ENCODE results near the gene SHC2.
"Not testable (repeated sequence)": the region's sequence is repeated elsewhere in the genome, so short reads cannot be mapped to it uniquely, and the experiment has no call there.

SHC2 gene

DNA sequence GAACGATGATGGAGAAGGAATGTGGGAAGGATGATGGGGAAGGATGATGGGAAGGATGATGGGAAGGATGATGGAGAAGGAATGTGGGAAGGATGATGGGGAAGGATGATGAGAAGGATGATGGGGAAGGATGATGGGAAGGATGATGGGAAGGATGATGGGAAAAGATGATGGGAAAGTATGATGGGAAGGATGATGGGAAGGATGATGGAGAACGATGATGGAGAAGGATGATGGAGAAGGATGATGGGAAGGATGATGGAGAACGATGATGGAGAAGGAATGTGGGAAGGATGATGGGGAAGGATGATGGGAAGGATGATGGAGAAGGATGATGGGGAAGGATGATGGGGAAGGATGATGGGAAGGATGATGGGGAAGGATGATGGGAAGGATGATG lies 20.3 kb upstream of the SHC2 start:
- not testable (repeated sequence) for H3K27me3 ChIP-seq (replicated peaks; ENCODE audit: control insufficient read depth, insufficient read depth, low read length, poor library complexity, severe bottlenecking); H3K9me3 ChIP-seq (ENCODE audit: control insufficient read depth, low read length); H3K27ac ChIP-seq (ENCODE audit: insufficient read depth, low read length, poor library complexity, severe bottlenecking); DNase-seq; H3K4me3 ChIP-seq (ENCODE audit: insufficient read depth, low read depth, low read length, poor library complexity, severe bottlenecking); H3K4me1 ChIP-seq (ENCODE audit: control insufficient read depth, insufficient read depth, low read length, poor library complexity, severe bottlenecking); H3K36me3 ChIP-seq (ENCODE audit: control insufficient read depth, insufficient read depth, low read length)

DNA sequence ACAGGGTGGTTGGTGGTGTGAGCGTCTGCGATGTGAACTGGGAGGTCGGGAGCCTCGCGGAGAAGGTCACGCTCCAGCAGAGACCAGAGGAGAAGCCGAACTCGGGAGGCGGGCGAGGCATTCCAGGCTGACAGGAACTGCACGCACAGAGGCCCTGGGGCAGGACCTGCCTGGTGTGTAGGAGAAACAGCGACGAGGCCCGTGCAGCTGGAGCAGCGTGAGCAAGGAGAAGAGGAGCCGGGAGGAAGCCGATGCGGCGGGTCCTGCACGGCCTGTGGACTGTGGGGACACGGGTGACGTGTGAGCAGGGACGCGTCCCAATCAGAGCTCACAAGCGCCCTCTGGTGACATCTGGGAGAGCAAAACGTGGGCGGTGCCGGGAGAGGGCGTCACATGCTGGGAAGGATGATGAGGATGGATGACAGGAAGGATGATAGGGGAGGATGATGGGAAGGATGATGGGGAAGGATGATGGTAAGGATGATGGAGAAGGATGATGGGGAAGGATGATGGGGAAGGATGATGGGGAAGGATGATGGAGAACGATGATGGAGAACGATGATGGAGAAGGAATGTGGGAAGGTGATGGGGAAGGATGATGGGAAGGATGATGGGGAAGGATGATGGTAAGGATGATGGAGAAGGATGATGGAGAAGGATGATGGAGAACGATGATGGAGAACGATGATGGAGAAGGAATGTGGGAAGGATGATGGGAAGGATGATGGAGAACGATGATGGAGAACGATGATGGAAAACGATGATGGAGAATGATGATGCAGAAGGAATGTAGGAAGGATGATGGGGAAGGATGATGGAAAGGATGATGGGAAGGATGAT lies 19.4 kb upstream of the SHC2 start:
- Histone ChIP-seq H3K27ac (ENCODE audit: insufficient read depth, low read length, poor library complexity, severe bottlenecking) (no peak overlapping the region), H3K4me1 (ENCODE audit: control insufficient read depth, insufficient read depth, low read length, poor library complexity, severe bottlenecking) (no peaks in the 10 kb centered on the region), H3K9me3 (ENCODE audit: control insufficient read depth, low read length) (no peaks in the 10 kb centered on the region), H3K36me3 (ENCODE audit: control insufficient read depth, insufficient read depth, low read length) (no peaks in the 10 kb centered on the region), H3K27me3 (replicated peaks; ENCODE audit: control insufficient read depth, insufficient read depth, low read length, poor library complexity, severe bottlenecking) (peaks cover 3% of the 10 kb centered on the region), H3K4me3 (ENCODE audit: insufficient read depth, low read depth, low read length, poor library complexity, severe bottlenecking) (no peak overlapping the region)
- peak in 1 of 3 donors; percentile 21 for DNase-seq

- Histone ChIP-seq H3K36me3 (ENCODE audit: control insufficient read depth, insufficient read depth, low read length) (no peaks in the 10 kb centered on the region), H3K27me3 (replicated peaks; ENCODE audit: control insufficient read depth, insufficient read depth, low read length, poor library complexity, severe bottlenecking) (peaks cover 3% of the 10 kb centered on the region), H3K9me3 (ENCODE audit: control insufficient read depth, low read length) (no peaks in the 10 kb centered on the region), H3K27ac (ENCODE audit: insufficient read depth, low read length, poor library complexity, severe bottlenecking) (no peak overlapping the region), H3K4me1 (ENCODE audit: control insufficient read depth, insufficient read depth, low read length, poor library complexity, severe bottlenecking) (no peaks in the 10 kb centered on the region), H3K4me3 (ENCODE audit: insufficient read depth, low read depth, low read length, poor library complexity, severe bottlenecking) (no peak overlapping the region)
- no peak for DNase-seq
These were observed 18.1 kb upstream of the SHC2 start for GRCh38 chr19:478976-479375.

DNA sequence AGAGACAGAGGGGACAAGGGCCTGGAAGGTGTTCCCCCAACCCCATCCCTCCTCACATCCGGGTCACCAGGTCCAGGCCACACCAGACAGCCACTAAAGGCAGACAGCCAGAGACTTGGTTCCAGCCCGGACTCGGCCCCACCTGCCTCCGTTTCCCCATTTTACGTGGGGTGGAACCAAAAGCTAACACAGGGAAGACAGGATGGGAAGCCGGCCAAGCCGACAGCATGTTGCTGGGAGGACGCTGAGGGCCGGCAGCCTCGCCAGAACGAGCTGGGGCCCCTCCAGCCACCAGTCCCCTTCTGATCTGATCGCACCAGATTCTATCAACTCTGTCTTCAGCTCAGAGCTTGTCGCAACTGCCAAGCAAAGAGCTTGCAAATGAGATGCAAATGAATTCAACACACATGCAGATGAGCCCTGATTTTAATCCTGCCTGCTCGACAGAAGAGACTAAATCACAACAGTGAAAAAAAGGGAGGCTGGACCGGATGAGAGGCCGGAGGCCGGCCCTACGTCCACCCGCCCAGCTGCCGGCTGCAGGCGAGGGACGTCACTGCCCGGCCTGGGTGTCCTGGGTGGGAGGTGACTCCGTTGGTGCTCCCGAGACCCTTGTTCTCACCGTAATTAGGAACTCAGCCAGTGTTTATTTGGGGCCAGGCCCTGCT lies 17.5 kb upstream of the SHC2 start:
- H3K27me3 ChIP-seq (replicated peaks; ENCODE audit: control insufficient read depth, insufficient read depth, low read length, poor library complexity, severe bottlenecking) = no peaks in the 10 kb centered on the region
- no peaks in the 10 kb centered on the region for H3K9me3 ChIP-seq (ENCODE audit: control insufficient read depth, low read length)
- H3K4me1 ChIP-seq (ENCODE audit: control insufficient read depth, insufficient read depth, low read length, poor library complexity, severe bottlenecking) = no peaks in the 10 kb centered on the region
- H3K27ac ChIP-seq (ENCODE audit: insufficient read depth, low read length, poor library complexity, severe bottlenecking) = no peak overlapping the region
- H3K36me3 ChIP-seq (ENCODE audit: control insufficient read depth, insufficient read depth, low read length) = no peaks in the 10 kb centered on the region
- no peak overlapping the region for H3K4me3 ChIP-seq (ENCODE audit: insufficient read depth, low read depth, low read length, poor library complexity, severe bottlenecking)
- no peak for DNase-seq

DNA sequence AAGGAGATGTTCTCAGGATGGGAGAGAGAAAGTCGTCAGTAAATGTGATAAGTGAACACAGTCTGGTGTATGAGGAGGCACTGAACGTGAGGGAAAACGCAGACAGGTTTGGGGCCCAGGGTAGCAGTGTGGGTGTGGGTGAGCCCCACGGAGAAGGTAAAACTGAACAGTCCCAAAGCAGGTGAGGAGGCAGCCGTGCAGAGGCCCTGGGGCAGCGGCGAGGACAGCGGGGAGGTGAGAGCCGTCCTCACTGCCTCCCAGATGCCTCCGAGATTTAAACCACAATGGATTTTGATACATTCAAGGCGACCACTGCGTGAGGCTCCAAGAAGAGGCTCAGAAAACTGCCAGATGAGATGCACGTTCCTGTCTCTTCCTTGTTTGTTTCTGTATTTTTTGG lies 14.5 kb upstream of the SHC2 start:
- Histone ChIP-seq H3K27ac (ENCODE audit: insufficient read depth, low read length, poor library complexity, severe bottlenecking) (no peak overlapping the region), H3K4me1 (ENCODE audit: control insufficient read depth, insufficient read depth, low read length, poor library complexity, severe bottlenecking) (no peaks in the 10 kb centered on the region), H3K36me3 (ENCODE audit: control insufficient read depth, insufficient read depth, low read length) (no peaks in the 10 kb centered on the region), H3K27me3 (replicated peaks; ENCODE audit: control insufficient read depth, insufficient read depth, low read length, poor library complexity, severe bottlenecking) (no peaks in the 10 kb centered on the region), H3K4me3 (ENCODE audit: insufficient read depth, low read depth, low read length, poor library complexity, severe bottlenecking) (no peak overlapping the region), H3K9me3 (ENCODE audit: control insufficient read depth, low read length) (no peaks in the 10 kb centered on the region)
- DNase-seq = no peak

DNA sequence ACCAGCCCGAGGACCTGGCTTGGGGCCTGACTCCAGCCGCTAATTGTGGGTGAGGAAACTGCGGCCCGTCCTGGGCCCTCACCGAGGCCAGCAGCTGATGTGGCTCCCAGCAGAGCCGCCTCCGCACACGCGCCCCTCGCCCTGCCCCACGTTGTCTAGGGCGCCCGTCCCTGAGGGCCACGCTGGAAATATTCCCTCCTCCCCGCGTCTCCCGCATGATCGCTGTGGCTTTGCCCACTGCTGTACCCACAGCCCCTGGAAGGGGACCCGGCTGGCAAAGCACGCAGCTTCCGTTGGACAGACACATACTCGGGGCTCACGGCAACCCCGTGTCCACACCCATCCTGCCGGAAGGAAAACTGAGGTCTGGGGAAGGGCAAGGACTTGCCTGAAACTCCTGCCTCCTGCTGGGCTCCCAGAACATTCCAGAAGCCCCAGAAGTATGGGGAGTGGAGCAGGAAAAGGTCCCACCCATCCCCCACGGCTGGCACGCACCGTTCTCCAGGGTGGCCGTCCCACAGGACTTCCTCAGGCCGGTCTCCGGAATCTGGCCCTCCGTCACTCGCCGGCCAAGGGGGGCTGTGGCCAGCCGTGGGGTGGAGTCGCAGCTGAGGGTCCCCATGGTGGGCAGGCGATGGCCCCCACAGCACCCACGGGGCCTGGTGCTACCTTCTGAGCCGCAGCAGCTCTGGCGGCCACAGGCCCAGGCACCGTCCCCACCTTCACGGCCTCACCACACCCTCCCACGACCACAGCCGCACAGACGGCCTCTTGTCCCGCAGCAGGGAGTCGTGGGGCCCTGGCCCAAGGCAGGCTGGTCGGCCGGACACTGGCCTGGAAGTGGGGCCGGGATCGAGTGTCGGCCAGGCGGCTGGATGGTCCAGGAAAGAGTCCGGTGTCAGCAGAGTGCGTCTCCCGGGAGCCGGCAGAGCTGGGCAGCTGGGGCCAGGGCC lies 13.6 kb upstream of the SHC2 start:
- Histone ChIP-seq H3K27ac (ENCODE audit: insufficient read depth, low read length, poor library complexity, severe bottlenecking) (no peak overlapping the region), H3K4me3 (ENCODE audit: insufficient read depth, low read depth, low read length, poor library complexity, severe bottlenecking) (no peak overlapping the region), H3K4me1 (ENCODE audit: control insufficient read depth, insufficient read depth, low read length, poor library complexity, severe bottlenecking) (no peaks in the 10 kb centered on the region), H3K36me3 (ENCODE audit: control insufficient read depth, insufficient read depth, low read length) (no peaks in the 10 kb centered on the region), H3K9me3 (ENCODE audit: control insufficient read depth, low read length) (no peaks in the 10 kb centered on the region), H3K27me3 (replicated peaks; ENCODE audit: control insufficient read depth, insufficient read depth, low read length, poor library complexity, severe bottlenecking) (no peaks in the 10 kb centered on the region)
- DNase-seq = no peak

DNA sequence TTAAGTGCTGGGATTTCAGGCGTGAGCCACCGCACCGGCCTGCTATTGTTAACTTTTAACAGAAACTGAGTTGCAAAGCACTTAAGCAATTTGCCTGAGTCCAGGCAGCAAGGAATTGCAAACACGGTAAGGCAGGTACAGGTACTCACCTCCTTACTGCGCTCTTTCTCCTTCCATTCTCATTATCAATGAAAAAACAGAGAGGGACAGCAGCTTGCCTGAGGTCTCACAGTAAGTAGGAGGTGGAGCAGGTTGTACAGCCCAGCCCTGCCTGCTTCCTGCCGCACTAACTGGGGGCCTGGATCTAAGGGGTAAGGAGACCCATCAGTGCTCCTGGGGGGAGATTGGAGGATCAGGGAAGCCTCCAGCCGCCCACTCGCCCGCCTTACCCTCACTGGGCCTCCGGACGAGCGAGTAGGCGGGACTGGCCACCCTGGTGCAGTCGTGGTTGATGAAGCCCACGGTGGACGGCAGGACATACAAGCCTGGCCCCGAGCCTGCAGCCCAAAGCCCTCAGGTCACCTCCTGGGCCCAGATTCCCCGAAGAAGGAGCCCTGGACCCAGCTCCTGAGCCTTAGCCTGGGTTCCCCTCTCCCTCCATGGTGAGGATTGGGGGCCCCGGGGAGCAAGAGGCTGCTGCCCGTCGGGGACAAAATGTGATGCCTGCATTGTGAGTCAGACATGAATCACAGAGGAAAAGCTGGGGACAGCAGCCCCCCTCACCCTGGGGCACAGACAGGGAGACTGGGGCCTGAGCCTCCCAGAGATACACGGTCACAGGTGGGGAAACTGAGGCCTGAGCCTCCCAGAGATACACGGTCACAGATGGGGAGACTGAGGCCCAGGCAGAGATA lies 11.4 kb upstream of the SHC2 start:
- no peak overlapping the region for H3K4me3 ChIP-seq (ENCODE audit: insufficient read depth, low read depth, low read length, poor library complexity, severe bottlenecking)
- no peak for DNase-seq

DNA sequence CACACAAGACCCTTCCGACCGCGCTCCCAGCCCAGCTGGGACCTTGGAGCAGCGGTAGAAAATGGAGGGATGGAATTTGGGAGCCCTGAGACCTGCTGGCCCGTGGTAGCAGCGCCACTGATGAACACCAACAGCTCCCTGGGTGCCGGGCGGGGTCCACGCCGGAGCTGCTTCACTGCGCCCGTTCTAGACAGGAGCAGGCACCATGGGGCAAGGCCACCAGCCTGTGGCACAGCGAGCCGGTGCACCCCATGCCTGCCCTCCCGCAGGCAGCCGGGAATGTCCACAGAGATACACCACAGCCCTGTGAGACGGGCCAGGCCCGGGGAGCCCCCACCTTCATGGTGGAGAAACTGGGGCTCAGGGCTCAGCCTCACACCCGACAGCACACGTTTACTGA lies 9.9 kb upstream of the SHC2 start:
- H3K27ac ChIP-seq (ENCODE audit: insufficient read depth, low read length, poor library complexity, severe bottlenecking) = no peak overlapping the region
- H3K4me3 ChIP-seq (ENCODE audit: insufficient read depth, low read depth, low read length, poor library complexity, severe bottlenecking) = no peak overlapping the region
- H3K9me3 ChIP-seq (ENCODE audit: control insufficient read depth, low read length) = no peaks in the 10 kb centered on the region
- DNase-seq = no peak
- no peaks in the 10 kb centered on the region for H3K27me3 ChIP-seq (replicated peaks; ENCODE audit: control insufficient read depth, insufficient read depth, low read length, poor library complexity, severe bottlenecking)
- H3K4me1 ChIP-seq (ENCODE audit: control insufficient read depth, insufficient read depth, low read length, poor library complexity, severe bottlenecking) = no peaks in the 10 kb centered on the region
- no peaks in the 10 kb centered on the region for H3K36me3 ChIP-seq (ENCODE audit: control insufficient read depth, insufficient read depth, low read length)

More for the DNA sequence above, 11.4 kb upstream of the SHC2 start:
- Histone ChIP-seq H3K4me1 (ENCODE audit: control insufficient read depth, insufficient read depth, low read length, poor library complexity, severe bottlenecking) (no peaks in the 10 kb centered on the region), H3K36me3 (ENCODE audit: control insufficient read depth, insufficient read depth, low read length) (no peaks in the 10 kb centered on the region), H3K27me3 (replicated peaks; ENCODE audit: control insufficient read depth, insufficient read depth, low read length, poor library complexity, severe bottlenecking) (no peaks in the 10 kb centered on the region), H3K9me3 (ENCODE audit: control insufficient read depth, low read length) (no peaks in the 10 kb centered on the region), H3K27ac (ENCODE audit: insufficient read depth, low read length, poor library complexity, severe bottlenecking) (no peak overlapping the region)

GRCh38 chr19:469833-470232 lies 9.0 kb upstream of the SHC2 start:
- H3K9me3 ChIP-seq (ENCODE audit: control insufficient read depth, low read length) = no peaks in the 10 kb centered on the region
- no peak overlapping the region for H3K4me3 ChIP-seq (ENCODE audit: insufficient read depth, low read depth, low read length, poor library complexity, severe bottlenecking)
- no peaks in the 10 kb centered on the region for H3K4me1 ChIP-seq (ENCODE audit: control insufficient read depth, insufficient read depth, low read length, poor library complexity, severe bottlenecking)
- H3K36me3 ChIP-seq (ENCODE audit: control insufficient read depth, insufficient read depth, low read length) = no peaks in the 10 kb centered on the region
- no peaks in the 10 kb centered on the region for H3K27me3 ChIP-seq (replicated peaks; ENCODE audit: control insufficient read depth, insufficient read depth, low read length, poor library complexity, severe bottlenecking)
- no peak overlapping the region for H3K27ac ChIP-seq (ENCODE audit: insufficient read depth, low read length, poor library complexity, severe bottlenecking)
- DNase-seq = no peak
